Endothelial cell of umbilical vein (primary cell): Measurements from ENCODE around the gene PKHD1.

Experiments used
- EZH2 ChIP-seq: IDR thresholded peaks from 2 replicates; pipeline ENCODE4 v1.6.1; 2012; ENCODE audit warnings: borderline replicate concordance, low read depth, mild to moderate bottlenecking, moderate library complexity, low read length, inconsistent platforms; ENCODE audit not compliant: severe bottlenecking
- FOS ChIP-seq: IDR thresholded peaks from 2 replicates; pipeline ENCODE4 v1.6.1; 2011; ENCODE audit warnings: mild to moderate bottlenecking, low read length, moderate library complexity, borderline replicate concordance; ENCODE audit not compliant: insufficient read depth
- GATA2 ChIP-seq: IDR thresholded peaks from 2 replicates; pipeline ENCODE4 v1.7.0; 2011; ENCODE audit warnings: low read depth, mild to moderate bottlenecking, moderate library complexity, mixed read lengths, low read length; ENCODE audit not compliant: insufficient read length, insufficient read depth
- JUN ChIP-seq: IDR thresholded peaks from 2 replicates; pipeline ENCODE4 v1.6.1; 2011; ENCODE audit warnings: borderline replicate concordance, low read depth; ENCODE audit not compliant: insufficient read length, insufficient read depth
- MYC ChIP-seq: IDR thresholded peaks from one replicate; pipeline ENCODE4 v1.6.1; 2011; ENCODE audit warnings: mild to moderate bottlenecking, low read depth, low read length
- POLR2A ChIP-seq: IDR thresholded peaks from 2 replicates; pipeline ENCODE4 v1.6.1; 2012; ENCODE audit warnings: low read depth, mild to moderate bottlenecking, control low read depth, low read length
- POLR2AphosphoS5 ChIP-seq: IDR thresholded peaks from 2 replicates; pipeline ENCODE4 v1.6.1; 2012; ENCODE audit warnings: low read depth, mild to moderate bottlenecking, control low read depth, low read length, moderate library complexity; ENCODE audit not compliant: insufficient read depth
- TF ChIP-seq, protein P1 (sequence below), 2 donors: IDR thresholded peaks; 1 replicate in 1 of 2; 2 replicates in 1 of 2; pipeline ENCODE4 v1.5.1; 2011; ENCODE audit warnings: low read length in 2 of 2, mild to moderate bottlenecking in 2 of 2, moderate library complexity in 2 of 2, control low read depth in 1 of 2, inconsistent platforms in 1 of 2, low read depth in 1 of 2; ENCODE audit not compliant: insufficient read depth in 1 of 2; ENCODE audit errors: extremely low read depth in 1 of 2
- TF ChIP-seq, protein P2 (sequence below): IDR thresholded peaks from 2 replicates; pipeline ENCODE4 v1.6.1; 2011; ENCODE audit not compliant: insufficient read depth, insufficient read length

DNA sequence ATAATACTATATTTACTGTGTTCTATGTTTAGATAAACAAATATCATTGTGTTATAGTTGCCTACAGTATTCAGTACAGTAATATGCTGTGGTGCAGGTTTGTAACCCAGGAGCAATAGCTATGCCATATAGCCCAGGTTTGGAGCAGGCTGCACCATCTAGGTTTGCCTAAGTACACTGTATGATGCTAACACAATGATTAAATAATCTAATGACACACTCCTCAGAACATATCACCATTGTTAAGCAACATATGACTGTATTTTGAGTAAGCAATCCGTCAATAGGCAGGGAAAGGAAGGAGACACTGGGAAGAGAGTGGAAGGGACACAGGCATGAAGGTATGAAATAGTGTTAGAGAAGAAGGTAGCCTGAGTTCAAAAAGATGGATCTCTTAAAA, 369.9 kb downstream of the PKHD1 start:
- TF ChIP-seq, protein P1, sequence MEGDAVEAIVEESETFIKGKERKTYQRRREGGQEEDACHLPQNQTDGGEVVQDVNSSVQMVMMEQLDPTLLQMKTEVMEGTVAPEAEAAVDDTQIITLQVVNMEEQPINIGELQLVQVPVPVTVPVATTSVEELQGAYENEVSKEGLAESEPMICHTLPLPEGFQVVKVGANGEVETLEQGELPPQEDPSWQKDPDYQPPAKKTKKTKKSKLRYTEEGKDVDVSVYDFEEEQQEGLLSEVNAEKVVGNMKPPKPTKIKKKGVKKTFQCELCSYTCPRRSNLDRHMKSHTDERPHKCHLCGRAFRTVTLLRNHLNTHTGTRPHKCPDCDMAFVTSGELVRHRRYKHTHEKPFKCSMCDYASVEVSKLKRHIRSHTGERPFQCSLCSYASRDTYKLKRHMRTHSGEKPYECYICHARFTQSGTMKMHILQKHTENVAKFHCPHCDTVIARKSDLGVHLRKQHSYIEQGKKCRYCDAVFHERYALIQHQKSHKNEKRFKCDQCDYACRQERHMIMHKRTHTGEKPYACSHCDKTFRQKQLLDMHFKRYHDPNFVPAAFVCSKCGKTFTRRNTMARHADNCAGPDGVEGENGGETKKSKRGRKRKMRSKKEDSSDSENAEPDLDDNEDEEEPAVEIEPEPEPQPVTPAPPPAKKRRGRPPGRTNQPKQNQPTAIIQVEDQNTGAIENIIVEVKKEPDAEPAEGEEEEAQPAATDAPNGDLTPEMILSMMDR (IDR thresholded peaks at IDR 0.05; ENCODE audit: extremely low read depth in 1 of 2, insufficient read depth in 1 of 2, low read depth in 1 of 2, low read length in 2 of 2), result no peak
- TF ChIP-seq POLR2AphosphoS5 (no peak), GATA2 (no peak), POLR2A (no peak), EZH2 (no peak), MYC (no peak), JUN (no peak), FOS (no peak)
- TF ChIP-seq, protein P2, sequence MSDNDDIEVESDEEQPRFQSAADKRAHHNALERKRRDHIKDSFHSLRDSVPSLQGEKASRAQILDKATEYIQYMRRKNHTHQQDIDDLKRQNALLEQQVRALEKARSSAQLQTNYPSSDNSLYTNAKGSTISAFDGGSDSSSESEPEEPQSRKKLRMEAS, result no peak
